ENCODE results near the gene EBP.

DNA sequence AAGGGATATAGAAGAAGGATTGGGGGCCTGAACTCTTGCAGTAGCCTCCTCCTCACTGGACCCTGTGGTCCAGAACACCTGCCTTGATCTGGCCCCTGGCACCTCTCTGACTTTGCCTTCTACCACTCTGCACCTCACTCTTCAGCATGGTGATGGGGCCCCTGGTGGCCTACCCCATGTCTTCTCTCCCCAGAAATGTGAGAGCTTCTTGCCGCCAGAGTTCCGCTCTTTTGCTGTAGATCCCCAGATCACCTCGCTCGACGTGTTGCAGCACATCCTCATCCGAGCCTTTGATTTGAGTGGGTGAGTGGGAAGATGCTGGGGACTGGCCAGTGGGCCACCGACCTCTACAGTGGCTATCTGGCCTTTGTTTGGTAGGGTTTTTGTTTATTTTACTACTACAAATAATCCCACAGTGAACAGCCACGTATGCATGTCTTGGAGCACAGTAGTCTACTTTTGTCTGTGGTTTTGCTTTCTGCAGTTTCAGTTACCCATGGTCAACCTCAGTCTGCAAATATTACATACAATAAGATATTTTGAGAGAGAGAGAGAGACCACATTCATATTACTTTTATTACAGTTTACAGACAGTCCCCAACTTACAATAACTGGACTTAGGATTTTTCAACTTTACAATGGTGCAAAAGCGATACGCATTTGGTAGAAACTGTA is 19.7 kb downstream of the EBP start:
- TF ChIP-seq POLR2AphosphoS5 (IDR thresholded peaks at IDR 0.05) (no peak), EP300 (IDR thresholded peaks at IDR 0.05) (no peak), POLR2A (IDR thresholded peaks at IDR 0.05; ENCODE audit: low read depth) (no peak)
- TF ChIP-seq, protein P1, sequence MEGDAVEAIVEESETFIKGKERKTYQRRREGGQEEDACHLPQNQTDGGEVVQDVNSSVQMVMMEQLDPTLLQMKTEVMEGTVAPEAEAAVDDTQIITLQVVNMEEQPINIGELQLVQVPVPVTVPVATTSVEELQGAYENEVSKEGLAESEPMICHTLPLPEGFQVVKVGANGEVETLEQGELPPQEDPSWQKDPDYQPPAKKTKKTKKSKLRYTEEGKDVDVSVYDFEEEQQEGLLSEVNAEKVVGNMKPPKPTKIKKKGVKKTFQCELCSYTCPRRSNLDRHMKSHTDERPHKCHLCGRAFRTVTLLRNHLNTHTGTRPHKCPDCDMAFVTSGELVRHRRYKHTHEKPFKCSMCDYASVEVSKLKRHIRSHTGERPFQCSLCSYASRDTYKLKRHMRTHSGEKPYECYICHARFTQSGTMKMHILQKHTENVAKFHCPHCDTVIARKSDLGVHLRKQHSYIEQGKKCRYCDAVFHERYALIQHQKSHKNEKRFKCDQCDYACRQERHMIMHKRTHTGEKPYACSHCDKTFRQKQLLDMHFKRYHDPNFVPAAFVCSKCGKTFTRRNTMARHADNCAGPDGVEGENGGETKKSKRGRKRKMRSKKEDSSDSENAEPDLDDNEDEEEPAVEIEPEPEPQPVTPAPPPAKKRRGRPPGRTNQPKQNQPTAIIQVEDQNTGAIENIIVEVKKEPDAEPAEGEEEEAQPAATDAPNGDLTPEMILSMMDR (IDR thresholded peaks at IDR 0.05): no peak

Data from esophagus muscularis mucosa (tissue), 4 donors.